Right hindlimb (tissue), 1 donor: Measurements from ENCODE around the gene STON1.
"Not testable (repeated sequence)": the region's sequence is repeated elsewhere in the genome, so short reads cannot be mapped to it uniquely, and the experiment has no call there.

Source experiments
- DNase-seq: peaks from one replicate; pipeline ENCODE4 v3.0.0-alpha.2; 2018

The STON1 gene, protein sequence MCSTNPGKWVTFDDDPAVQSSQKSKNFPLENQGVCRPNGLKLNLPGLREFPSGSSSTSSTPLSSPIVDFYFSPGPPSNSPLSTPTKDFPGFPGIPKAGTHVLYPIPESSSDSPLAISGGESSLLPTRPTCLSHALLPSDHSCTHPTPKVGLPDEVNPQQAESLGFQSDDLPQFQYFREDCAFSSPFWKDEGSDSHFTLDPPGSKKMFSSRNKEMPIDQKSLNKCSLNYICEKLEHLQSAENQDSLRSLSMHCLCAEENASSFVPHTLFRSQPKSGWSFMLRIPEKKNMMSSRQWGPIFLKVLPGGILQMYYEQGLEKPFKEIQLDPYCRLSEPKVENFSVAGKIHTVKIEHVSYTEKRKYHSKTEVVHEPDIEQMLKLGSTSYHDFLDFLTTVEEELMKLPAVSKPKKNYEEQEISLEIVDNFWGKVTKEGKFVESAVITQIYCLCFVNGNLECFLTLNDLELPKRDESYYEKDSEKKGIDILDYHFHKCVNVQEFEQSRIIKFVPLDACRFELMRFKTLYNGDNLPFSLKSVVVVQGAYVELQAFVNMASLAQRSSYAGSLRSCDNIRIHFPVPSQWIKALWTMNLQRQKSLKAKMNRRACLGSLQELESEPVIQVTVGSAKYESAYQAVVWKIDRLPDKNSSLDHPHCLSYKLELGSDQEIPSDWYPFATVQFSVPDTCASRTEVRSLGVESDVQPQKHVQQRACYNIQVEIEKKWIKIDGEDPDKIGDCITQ

DNA sequence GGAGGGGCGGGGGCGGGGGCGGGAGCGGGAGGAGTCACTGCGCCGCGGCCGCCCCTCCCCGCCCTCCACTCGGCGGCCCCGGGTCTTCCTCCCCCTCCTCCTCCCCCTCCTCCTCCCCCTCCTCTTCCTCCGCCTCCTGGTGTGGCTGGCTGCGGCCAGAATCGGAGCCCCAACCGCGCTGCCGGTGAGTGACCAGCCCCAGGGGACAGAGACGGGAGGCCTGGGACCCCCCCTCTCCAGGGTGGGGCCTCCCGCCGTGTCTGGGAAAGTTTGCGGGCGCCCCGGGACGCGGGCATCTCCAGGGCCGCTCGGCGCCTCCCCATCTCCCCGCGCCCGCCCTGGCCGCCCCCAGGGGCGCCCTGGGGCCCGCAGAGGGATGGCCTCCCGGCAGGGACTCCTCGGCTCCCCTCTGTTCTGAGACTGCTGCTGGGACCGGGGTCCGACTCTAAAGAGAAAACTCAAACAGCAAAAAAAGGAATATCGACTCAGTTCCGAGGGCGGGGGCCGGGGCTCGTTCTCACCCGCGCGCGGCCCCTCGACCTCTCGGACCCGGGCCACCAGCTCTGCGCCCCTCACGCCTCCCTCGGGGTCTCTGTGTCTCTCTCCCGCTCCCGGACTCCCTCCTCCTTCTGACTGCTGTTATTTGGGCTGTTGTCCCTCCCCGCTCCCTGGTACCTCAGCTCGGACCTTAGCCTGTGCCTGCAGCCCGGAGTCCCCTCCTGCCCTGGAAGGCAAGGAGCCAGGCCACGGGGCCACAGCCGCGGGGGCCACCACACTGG is at the start of gene STON1:
Gene STON1 (plus strand): TSS at position 122 of the 779 bp plus-strand sequence. CDS start 50,480 bp downstream, outside the sequence.
- DNase-seq = peak; percentile 84

DNA sequence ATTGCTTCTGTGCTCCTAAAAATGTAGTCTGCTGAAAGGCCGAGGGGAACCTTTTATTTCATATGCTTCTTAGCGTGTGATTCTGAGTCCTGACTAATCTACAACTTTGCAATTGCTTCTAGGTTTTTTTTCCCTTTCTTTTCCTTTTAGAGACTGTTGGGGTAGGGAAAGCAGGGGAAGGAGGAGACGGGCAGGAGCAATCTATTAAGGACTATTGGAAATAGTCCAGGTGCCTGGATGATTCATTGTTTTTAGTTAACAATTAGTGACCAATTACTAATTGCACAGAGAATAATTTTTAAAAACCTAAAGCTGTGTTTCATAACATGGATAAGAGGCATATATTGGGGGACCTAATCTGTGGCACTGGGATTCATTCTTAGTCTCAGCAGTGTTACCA is 49.4 kb upstream of the STON1 start:
- no peak for DNase-seq

DNA sequence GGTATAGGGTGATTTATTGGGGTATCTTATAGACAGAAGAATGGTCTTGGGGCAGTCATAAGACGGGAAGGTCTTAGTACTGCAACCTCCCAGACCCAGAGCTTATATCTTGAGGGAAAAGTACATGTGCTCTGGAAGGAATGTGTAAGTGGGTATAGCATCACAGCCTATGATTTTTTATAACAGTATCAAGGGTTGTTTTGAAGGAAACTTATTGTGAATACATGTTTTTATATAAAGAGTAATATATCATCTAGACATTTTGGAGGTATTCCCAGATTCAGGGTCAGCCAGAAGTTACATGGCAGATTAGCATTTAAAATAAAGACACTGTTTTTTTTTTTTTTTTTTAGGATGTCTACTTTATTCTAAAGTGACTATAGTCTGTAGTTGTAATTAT is 47.6 kb upstream of the STON1 start:
- DNase-seq = no peak

DNA sequence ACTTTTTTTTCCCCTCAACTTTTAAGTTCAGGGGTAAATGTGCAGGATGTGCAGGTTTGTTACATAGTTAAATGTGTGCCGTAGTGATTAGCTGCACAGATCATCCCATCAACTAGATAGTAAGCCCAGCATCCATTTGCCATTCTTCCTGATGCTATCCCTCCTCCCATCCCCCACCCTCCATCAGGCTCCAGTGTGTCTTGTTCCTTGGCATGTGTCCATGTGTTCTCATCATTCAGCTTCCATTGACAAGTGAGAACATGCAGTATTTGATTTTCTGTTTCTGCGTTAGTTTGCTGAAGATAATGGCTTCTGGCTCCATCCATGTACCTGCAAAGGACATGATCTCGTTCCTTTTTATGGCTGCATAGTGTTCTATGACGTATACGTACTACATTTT is 47.2 kb upstream of the STON1 start:
- no peak for DNase-seq

DNA sequence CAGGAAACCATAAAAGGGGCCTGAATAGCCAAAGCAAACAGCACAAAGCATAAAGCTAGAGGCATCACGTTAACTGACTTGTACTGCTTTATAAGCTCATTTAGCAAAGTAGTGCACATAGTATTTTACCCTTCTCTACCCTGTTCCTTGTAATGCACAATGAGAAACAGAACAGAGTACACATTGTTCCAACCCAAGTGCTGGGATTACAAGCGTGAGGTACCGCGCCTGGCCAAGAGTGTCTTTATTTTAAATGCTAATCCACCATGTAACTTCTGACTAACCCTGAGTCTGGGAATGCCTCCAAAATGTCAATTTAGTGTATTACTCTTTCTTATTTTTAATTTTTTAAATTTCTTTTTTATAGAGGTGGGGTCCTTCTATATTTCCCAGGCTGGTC is 46.4 kb upstream of the STON1 start:
- DNase-seq = no peak

DNA sequence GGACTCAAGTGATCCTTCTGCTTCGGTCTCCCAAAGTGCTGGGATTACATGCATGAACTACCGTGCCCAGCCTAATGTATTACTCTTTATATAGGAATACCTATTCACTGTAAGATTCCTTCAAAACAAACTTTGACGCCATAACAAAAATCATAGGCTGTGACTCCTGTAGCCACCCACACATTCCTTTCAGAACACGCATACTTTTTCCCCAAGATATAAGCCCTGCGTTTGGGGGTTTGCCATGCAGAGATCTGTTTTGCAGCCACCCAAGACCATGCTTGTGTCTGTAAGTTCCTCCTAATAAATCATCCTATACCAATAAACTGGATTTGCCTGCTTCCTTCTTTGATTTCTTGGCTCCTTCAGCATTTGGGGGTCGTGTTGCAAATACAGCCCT is 46.0 kb upstream of the STON1 start:
- DNase-seq = no peak

DNA sequence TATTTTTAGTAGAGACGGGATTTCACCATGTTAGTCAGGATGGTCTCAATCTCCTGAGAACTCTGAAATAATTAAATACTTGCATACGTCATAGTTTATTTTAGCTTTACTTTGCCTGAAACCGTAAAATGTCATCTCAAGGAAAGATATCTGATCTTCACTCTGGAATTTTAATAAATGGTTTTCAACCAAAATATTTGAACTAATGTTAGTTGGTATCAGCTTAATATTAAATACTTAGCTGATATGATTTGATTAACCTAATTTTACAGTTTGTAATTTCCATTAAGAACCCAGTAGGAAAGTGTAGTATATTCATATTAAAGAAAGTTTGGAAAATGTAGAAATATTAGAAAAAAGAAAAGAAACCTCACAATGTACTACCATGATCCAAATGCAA is 41.4 kb upstream of the STON1 start:
- DNase-seq = no peak

DNA sequence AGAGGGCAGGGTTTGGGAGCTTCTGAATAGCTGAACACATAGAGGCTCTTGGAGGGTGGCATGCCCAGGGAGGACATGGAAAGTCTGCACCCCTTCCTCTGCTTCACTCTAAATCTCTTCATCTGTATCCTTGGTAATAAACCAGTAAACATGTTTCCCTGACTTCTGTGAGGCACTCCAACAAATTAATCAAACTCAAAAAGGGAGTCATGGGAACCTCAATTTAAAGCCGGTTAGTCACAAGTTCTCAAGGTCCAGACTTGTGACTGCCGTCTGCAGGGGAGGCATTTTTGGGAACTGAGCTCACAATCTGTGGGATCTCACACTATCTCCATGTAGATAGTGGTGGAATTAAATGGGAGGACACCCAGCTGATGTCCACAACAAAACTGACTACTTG is 33.1 kb upstream of the STON1 start:
- no peak for DNase-seq

DNA sequence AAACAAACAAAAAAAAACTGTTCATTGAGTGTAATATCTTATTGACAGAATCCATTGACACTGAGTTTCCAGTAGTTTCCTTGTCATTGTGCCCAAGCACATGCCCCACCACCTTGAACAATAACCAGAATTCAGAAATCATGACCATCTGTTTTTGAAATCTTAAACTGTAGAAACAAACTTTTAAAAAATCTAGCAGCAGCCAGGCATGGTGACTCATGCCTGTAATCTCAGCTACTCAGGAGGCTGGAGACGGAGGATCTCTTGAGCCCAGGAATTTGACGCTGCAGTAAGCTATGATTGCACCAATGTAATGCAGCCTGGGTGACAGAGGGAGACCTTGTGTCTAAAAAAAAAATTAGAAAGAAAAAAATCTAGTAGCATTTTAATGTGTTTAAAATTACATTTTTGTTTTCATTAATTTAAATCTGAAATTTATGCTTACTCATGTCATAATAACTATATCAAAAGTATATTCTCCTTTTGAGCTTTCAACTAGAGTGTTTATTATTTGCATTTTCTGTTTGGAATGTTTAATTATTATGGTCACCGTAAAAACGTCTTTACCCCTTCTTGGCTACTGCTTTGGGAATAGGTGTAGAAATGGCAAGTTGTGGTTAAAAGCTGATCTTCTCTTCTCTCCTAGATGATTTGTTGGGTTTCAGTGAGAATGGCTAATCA is 25.2 kb upstream of the STON1 start:
- DNase-seq = no peak

DNA sequence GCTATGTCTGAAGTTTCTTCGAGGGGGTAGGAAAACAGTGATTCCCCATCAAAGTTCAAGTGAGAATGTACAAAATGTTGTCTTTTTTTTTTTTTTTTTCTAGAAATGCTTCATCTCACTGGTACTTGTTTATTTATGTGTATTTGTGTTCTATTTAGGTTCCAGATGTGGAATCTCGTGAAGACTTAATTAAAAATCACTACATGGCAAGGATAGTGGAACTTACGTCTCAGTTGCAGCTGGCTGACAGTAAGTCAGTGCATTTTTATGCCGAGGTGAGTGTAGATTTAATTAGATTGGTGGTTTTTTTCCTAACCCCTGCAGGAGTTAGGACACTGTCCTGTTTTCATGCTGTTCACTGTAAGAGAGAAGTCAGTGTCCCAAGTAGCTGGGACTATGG is 22.8 kb upstream of the STON1 start:
- DNase-seq = no peak

DNA sequence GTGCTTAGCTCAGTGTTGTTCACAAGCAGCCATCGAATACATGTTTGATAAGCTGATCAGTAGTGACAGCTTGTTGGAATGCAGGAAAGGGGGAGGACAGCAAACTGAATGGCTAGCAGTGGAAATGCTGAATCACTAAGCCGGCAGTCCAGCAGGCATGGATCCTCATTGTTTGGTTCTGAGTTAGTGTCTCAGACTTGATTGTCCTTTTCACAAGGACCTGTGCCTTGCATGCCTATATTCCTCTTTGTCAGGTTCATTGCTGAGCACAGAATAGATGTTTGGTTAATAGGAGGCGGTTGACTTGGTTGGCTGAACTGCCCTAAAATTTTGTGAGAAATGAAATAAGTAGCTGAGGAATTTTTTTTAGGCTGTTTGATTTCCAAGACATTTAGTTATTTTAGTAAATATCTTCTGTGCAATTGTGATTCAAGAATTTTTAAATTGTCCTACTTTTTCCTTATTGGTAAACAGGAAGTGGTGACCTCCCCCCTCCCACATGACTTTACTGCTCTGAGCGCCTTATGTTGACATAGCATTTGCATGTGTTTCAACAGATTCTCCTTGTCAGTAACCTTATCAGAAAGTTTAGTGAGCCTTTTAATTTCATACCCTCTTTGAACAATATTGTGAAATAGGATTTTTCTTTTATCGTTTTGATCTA is 21.4 kb upstream of the STON1 start:
- DNase-seq = no peak

DNA sequence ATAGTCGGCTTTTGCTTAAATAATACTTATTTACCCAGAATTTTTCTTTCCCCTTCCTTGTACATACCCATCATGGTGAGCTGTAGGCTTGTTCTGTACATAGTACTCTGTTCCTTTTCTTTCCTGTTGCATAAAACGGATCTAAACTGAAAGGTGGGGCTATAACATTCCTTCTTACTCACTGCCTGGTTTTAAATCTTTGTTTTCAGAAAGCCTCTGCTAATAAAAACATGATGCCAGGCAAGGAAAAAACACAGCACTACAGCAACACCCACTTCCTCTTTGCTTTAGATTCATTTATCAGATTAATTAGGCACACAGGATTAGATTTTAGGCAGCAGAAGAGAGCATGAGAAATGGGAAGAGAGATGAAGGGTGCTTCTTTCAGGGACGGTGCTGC is 19.6 kb upstream of the STON1 start:
- no peak for DNase-seq

DNA sequence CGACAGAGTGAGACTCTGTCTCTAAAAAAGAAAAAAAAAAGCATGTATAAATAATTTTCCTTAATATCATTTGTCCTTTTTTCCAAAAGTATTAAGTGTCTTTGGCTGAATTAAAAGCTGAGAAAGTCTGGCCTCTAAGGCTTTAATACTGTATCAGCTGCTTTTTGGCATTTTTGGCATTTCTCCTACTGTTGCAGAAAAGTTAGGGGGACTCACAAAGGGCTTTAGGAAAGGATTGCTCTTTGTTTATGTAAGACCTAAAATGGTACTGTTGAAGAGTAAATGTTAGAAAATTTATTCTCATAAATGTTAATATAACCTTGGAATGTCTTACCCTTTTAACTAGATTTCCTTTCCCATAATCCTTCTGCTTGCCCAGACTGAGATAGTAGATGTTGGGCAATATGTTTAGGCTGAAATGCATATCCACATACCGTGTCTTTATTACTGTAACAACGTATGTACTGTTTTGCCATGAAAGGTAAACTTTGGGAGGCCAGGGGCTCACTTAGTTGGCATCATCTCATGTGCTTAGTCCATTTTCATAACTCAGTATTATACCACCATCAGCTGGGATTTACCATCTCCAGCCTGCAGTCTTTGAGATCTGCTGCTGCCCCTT is 18.0 kb upstream of the STON1 start:
- no peak for DNase-seq

DNA sequence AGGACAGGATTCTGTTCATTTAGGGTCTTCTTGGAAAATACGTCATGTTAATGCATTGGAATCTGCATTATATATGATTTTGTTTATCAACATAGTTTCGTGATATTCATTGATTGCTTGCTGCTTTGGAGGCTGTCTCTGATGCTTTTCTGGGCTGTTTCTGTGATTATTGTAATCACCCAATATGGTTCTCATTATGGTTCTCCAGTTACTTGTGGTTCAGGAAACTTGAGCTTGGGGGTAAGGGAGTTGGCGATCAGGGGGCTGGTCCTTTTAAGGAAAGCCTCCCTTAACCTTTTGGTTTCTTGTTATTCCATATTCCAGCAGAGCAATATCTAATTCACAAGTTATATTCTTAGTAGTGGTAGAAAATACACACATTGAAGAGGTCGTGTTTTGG is 17.4 kb upstream of the STON1 start:
- DNase-seq = no peak

DNA sequence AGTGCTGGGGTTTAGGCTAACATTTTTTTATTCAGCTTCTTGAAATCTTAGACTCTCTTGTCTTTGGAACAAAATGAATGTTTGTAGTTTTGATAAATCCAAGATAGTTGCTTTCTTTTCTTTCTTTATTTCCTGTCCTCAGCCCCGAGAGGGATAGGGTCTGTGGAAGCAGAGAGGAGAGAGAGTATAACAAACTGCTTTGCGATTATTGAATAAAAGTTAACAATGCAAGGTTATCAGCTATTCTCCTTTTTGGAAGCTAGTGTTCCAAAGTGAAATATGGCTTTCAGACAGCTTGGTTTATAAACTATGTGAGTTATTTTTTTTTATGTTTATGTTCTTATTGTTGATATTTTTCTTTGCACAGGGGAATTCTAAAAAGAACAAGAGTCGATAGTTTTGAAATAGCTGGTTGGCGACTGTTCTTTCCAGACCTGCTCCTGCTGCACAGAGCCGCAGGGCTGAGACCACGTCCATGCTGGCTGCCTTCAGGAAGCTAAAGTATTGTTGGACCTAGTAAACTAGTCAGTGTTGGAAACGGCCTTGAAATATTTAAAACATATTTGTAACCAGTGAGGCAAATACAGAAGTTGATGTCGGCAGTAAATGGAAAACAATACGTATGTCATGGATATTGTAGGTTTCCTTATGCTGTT is 15.5 kb upstream of the STON1 start:
- peak; percentile 38 for DNase-seq

DNA sequence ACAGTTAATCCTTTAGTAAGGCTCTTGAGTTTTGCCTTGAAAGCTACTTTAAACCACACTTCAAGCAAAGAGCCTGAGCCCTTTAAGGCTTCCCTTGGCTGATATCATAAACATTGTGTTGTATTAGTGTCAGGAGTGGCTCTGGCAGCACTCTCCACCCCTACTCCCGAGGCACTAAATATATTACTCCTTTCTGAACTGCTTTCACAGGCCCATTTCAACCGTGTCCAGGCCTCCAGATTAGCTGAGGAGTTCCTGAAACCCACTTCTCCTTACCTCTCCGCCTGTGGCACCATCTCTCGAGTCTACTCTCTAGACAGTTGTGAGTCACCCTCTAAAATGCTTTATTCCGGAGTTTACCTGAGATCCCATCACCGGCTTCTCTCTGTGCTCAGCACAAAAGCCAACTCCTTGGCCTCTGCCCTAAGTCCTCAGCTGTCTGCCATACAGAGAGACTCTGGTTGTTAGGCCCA is 14.4 kb upstream of the STON1 start:
- no peak for DNase-seq

DNA sequence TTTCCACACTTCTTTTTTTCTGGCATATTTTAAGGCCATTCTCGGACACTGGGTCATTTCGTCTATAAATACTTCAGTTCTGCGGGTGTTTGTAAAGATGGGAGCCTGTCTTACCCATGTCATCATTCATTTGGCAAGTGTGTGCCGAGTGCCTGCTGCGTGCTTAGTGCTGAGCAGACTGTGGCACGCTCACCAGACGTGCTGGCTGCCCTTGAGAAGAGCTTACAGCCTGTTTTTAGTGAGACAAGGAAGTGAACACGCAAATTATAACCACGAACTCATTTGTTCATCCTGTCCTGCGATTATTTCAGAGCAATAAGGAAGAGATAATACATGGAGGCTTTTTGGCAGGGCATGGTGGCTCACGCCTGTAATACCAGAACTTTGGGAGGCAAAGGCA is 10.4 kb upstream of the STON1 start:
- no peak for DNase-seq

DNA sequence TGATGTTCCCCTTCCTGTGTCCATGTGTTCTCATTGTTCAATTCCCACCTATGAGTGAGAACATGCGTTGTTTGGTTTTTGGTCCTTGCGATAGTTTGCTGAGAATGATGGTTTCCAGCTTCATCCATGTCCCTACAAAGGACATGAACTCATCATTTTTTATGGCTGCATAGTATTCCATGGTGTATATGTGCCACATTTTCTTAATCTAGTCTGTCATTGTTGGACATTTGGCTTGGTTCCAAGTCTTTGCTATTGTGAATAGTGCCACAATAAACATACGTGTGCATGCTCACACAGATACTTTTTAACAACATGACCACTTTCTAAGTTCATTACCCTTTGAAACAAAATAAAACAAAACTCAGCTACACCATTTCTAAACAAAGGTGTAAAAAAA is 5.2 kb upstream of the STON1 start:
- not testable (repeated sequence) for DNase-seq

DNA sequence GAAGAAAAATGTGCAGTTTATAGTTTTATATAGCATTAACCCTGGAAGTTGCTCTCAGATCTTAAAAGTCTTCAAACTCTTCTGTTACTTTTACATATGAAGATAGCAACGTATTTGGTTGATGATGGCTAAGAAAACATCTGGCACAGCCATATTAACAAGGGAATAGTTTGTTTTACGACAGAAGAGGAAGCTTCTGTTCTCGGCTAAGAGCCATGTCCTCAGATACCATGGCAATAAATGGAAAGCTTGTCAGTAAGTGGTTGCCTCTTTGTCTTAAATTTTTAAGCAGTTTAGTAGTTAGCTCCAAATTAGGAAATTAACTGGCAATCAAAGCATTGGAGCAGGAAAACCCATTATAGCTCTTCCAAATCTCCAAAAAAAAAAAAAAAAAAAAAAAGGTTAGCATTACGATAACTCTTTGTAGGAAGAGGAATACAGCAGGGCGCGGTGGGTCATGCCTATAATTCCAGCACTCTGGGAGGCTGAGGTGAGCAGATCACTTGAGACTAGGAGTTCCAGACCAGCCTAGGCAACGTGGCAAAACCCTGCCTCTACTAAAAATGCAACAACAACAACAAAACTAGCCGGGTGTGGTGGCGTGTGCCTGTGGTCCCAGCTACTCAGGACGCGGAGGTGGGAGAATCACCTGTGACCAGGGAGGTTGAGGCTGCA is 4.5 kb upstream of the STON1 start:
- DNase-seq = no peak

DNA sequence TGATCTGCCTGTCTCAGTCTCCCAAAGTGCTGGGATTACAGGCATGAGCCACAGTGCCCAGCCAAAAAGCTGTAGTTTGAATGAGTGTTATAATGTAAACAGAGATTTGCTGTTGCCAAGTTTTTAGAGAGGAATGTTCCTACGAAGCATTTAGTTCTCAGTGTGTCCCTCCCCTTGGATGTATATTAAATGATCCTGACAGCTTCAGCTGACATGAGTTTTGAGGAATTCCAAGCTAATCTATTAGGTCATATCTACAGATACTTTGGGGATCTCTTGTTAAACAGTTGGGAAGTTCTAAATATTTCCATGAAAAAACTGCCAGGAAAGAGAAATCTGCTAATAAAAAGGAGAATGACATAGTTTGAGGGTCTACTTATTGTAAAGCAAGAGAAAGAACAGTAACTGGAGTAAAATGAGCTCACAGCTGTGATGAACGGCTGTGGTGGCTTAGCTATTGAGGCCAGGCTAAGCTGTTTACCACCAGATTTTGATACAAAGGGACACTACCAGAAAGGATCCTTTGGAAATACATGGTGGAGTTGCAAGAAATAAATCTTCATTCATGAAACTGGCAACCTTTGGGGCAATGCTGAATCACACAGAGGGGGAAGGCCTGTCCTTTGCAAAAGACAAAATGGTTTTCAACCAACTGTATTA is 2.6 kb upstream of the STON1 start:
- peak; percentile 39 for DNase-seq
